ENCODE measurements around the gene SLC29A1.

Gene SLC29A1

DNA sequence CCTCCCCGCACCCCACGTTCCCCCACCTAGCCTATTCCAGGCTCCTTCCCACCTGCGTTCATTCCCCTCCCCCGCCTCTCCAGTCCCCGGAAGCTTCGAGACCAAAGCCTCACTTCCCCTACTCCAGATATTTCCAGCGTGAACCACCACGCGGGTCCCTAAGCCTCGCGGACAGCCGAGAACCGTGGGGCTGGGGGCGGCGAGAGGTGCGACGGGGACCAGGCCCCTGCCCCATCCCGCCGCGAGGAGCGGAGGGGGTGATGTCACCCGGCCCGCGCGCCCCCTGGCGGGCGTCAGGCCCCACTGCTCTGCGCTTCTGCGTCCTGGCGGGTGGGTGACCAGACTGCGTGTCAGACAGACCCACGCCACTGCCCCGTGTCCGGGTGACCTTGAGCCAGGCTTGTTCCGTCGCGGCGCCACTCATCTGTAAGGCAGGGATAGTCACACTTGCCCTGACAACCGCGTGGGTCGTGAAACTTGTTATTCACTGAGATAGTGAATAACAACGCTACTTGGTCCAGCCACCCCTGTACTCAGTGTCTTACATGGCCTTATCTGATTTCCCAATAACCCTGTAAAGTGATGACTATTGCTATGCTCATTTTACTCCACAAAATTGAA is 14.5 kb downstream of the SLC29A1 start:
- no peak for DNase-seq

DNA sequence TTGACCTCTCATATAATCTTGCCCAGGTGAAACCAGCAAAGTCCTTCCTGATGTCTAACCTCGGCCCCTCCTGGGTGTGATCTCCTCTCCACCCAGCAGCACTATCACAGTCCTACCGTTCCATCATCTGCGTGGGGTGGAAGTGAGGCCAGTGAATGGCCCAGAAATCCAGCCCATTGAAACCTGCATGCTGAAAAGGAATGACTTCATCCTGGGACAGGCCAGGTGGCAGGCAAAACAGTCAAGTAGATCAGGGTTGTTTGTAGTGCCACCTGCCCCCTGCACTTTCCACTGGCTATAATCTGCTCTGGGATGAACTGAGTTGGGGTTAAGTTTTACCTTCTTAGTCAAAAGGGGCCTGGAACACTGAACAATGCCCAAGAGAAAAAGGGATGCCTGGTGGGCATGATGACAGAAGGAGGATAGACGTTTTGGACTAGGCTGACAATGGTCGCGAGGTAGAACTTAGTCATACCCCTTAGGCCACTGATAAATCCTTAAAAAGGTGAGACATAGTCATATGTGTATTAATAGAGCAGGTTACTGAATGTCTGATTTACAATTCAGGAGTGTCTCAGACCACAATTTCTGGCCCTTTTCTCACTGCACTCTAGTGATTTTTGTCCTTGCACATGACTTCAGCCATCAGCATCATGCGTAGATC is 15.4 kb downstream of the SLC29A1 start:
- no peak for DNase-seq

DNA sequence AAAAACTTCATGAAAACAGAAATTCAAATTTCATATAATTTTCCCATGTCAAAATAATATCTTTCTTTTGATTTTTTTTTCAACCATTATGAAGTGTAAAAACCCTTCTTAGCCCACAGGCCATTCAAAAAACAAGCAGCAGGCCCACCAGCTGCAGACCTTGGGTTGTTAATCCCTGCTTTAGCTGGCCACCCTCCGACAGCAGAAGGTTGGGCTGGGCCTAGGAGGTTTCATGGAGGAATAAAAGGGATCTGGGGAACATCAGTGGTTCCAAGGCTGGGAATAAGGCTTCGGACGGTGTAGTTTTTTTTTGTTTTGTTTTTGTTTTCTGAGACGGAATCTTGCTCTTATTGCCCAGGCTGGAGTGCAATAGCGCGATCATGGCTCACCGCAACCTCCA is 19.9 kb downstream of the SLC29A1 start:
- DNase-seq, result no peak

DNA sequence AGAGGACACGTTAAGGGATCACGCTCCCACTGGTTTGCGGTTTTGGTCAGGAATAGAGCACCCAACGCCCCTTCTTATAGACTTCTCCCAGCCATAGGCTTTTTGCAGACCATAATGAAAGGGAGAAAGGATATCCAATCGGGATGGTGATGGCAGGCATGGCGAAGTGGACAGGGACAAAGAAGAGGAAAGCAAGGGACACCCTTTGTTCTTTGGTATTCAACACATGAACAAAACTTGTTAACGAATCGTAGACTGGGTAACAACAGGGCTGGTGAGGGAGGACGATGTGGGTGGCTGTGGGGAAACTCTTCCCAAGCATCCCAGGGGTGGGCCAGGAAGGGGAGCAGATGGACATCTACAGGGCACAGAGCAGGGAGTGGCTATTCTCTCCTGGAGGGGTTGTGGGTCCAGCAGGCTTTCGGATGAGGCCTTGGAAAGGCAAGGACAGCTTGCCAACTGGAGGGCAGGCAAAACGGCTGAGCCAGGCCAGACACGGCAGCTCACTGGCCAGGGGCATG is 22.1 kb downstream of the SLC29A1 start:
- no peak for DNase-seq

DNA sequence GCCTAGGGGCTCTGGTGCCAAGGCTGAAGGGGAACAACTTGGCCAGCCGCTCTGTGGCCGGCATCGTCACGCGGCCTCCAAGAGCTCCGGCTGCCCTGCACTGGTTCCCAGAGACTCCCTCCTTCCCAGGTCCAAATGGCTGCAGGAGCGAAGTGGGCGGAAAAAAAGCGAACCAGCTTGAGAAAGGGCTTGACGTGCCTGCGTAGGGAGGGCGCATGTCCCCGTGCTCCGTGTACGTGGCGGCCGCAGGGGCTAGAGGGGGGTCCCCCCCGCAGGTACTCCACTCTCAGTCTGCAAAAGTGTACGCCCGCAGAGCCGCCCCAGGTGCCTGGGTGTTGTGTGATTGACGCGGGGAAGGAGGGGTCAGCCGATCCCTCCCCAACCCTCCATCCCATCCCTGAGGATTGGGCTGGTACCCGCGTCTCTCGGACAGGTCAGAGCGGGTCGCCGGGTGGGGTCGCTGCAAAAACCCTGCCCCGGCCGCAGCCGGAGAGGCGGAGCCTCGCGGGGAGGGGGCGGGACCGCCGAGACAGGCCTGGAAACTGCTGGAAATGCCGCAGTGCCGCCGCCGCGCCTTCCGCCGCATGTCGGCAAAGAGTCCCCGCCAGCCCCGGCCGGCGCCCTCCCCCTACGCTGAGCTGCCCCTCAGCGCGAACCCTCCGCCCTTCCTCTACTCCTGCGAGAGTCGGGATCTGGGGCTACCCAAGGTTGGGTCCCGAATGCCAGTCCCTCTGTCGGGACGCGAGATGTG is 22.7 kb downstream of the SLC29A1 start:
- DNase-seq, result peak; percentile 60

DNA sequence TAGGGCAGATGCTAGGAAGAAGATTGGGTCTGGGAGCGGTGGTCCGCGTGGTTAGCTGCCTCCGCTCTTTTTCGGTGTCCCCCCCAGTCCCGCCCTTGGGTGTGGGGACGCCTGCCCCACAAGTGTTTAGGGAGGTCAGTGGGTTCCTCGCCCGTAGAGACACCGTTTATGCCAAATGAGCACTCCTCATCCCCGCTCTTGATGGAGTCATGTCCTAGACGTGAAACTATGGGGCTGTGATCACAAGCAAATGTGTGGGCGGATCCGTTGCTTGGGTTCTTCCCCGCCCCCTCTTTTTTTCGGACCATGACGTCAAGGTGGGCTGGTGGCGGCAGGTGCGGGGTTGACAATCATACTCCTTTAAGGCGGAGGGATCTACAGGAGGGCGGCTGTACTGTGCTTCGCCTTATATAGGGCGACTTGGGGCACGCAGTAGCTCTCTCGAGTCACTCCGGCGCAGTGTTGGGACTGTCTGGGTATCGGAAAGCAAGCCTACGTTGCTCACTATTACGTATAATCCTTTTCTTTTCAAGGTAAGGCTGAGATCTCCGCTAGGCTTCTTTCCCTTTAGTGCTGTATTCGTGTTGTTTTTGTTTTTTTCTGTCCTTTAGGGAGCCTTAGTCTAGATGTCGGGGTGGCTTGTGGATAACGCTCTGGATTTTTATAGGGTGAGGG is 23.4 kb downstream of the SLC29A1 start, which contains the start of gene HSP90AB1:
Gene HSP90AB1, plus strand, starts transcription at position 439 of the 675 bp plus-strand sequence. CDS start 1,529 bp downstream, outside the sequence.
- DNase-seq, result peak; percentile 94

DNA sequence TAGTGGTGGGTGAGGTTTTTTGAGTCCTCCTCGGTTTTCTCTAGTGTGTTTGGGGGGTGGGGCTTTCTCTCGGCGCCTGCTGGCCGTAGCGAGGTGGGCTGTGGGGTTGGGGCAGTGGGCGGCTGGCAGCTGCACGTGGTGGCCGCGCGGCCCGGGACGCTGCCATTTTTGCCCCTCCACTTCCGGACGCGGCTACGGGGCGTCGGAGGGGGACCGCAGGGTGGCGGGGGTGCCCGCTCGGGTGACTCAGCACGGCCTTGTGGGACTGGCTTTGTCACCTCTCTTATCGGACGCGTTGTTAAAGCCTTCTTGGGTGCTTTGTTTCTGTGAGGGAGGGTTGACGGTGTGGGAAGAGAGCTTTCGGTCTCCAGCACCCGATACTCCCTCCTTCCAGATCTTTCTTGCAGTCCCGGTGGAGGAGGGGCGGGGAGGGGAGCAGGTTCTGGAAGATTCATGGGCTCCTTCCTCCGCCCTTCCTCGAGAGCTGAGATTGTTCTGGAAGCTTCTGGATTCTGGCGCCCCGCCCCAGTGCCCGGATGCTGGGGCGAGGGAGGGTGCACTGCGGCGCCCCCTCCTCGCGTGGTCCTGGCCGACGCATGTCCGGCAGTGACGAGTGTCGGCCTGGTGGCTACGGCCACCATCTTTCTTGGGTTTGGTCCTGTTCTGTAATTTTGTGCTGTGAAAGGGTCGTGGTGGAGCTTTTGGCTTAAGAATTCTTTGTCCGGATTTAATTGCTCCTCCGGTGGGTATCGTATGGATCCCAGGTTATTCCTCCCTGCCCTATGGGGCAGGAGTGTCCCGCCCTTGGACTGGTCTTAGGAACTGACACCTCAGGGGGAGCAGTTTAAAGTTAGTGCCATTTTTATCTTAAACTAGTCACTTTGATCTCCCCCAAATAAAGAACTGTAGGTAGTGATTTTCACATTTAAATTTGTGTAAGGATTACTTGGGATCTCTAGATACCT is 24.2 kb downstream of the SLC29A1 start:
- peak; percentile 46 for DNase-seq

DNA sequence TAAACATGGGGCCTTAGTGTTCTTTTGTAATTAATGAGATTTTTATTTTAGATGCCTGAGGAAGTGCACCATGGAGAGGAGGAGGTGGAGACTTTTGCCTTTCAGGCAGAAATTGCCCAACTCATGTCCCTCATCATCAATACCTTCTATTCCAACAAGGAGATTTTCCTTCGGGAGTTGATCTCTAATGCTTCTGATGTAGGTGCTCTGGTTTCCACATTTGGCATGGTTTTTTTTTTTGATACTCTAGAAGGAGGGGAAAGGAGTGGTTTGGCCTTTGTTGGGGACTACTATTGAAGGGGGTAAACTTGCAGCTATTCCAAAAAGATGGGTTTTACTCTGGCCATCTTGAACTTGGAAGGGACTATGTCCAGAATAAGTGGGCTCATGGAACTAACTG is 25.2 kb downstream of the SLC29A1 start:
- DNase-seq, result no peak

DNA sequence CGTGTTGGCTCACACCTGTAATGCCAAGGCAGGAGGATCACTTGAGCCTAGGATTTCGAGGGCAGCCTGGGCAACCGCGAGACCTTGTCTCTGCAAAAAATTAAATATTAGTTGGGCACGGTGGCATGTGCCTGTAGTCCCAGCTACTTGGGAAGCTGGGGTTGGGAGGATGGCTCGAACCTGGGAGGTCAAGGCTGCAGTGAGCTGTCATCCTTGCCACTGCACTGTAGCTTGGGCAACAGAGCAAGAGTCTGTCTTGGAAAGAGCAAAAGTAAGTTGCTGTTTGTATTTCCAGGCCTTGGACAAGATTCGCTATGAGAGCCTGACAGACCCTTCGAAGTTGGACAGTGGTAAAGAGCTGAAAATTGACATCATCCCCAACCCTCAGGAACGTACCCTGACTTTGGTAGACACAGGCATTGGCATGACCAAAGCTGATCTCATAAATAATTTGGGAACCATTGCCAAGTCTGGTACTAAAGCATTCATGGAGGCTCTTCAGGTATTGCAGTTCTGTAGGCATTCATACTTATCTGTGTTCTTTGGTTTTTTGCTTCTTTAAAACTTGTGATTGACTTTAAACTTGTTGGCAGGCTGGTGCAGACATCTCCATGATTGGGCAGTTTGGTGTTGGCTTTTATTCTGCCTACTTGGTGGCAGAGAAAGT is 25.8 kb downstream of the SLC29A1 start:
- DNase-seq, result no peak

DNA sequence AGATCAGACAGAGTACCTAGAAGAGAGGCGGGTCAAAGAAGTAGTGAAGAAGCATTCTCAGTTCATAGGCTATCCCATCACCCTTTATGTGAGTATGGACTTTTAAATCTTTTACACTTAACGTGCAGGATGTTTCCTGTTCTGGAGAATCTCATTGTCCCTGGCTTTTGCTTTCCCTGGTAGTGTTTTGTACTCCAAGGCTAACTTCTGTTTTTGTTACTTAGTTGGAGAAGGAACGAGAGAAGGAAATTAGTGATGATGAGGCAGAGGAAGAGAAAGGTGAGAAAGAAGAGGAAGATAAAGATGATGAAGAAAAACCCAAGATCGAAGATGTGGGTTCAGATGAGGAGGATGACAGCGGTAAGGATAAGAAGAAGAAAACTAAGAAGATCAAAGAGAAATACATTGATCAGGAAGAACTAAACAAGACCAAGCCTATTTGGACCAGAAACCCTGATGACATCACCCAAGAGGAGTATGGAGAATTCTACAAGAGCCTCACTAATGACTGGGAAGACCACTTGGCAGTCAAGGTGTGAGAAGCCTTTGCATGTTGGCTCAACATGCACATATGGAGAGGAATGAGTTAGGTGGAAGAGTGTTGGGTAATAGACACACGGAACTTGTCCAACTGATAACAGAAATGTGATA is 26.8 kb downstream of the SLC29A1 start:
- DNase-seq, result no peak

DNA sequence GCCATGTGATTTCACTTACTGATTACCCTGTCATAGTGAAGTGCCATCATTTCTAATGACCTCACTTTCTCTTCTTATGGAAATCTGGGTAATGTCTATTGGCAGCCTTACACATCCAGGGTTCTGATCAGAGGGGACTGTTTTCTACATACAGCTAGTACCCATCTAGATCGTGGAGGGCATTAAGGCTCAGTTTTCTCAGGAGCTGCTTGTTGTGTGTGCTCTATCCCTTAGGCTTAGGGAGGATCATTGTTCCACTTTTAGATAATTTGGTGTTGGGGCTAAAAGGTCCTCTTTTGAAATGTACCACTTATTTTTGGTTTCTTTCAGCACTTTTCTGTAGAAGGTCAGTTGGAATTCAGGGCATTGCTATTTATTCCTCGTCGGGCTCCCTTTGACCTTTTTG is 27.3 kb downstream of the SLC29A1 start:
- no peak for DNase-seq

DNA sequence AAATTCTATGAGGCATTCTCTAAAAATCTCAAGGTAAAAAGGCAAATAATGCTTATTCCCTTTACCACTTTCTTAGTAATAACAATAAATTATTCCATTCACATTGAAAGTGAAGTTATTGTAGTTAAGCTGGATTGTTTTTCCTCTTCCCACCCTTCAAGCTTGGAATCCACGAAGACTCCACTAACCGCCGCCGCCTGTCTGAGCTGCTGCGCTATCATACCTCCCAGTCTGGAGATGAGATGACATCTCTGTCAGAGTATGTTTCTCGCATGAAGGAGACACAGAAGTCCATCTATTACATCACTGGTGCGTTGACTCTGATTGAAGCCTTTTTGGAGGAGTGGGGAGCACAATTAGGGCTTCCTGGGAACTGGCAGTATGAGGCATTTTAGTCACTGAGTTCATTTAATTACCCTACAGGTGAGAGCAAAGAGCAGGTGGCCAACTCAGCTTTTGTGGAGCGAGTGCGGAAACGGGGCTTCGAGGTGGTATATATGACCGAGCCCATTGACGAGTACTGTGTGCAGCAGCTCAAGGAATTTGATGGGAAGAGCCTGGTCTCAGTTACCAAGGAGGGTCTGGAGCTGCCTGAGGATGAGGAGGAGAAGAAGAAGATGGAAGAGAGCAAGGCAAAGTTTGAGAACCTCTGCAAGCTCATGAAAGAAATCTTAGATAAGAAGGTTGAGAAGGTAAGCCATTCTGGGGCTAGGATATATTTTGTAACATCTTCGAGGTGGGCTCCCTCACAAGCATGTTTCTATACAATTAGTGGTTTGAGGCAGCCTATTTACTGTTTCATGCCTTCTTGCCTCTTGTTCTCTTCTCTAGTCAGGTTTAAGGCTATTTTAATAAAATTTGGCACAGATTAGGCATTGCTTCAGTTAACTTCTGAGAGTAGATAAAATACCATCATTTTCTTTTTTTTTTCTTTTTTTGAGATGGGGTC is 28.5 kb downstream of the SLC29A1 start:
- no peak for DNase-seq

DNA sequence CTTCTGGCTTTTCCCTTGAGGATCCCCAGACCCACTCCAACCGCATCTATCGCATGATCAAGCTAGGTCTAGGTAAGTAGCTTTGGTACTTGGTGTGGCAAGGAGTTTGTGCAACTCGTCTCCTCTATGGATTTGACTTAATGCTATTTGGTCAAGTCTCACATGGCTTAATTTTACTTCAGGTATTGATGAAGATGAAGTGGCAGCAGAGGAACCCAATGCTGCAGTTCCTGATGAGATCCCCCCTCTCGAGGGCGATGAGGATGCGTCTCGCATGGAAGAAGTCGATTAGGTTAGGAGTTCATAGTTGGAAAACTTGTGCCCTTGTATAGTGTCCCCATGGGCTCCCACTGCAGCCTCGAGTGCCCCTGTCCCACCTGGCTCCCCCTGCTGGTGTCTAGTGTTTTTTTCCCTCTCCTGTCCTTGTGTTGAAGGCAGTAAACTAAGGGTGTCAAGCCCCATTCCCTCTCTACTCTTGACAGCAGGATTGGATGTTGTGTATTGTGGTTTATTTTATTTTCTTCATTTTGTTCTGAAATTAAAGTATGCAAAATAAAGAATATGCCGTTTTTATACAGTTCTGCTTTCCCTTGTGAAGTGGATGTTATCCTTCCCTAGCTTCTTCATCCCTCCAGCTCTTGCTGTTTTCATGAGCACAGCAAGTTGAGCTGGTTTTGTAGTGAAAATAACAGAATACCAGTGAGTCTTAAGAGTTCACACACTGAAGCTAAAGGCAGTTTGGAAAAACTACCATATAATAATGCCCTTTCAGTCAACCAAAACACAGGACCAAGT is 30.1 kb downstream of the SLC29A1 start:
- peak; percentile 38 for DNase-seq

DNA sequence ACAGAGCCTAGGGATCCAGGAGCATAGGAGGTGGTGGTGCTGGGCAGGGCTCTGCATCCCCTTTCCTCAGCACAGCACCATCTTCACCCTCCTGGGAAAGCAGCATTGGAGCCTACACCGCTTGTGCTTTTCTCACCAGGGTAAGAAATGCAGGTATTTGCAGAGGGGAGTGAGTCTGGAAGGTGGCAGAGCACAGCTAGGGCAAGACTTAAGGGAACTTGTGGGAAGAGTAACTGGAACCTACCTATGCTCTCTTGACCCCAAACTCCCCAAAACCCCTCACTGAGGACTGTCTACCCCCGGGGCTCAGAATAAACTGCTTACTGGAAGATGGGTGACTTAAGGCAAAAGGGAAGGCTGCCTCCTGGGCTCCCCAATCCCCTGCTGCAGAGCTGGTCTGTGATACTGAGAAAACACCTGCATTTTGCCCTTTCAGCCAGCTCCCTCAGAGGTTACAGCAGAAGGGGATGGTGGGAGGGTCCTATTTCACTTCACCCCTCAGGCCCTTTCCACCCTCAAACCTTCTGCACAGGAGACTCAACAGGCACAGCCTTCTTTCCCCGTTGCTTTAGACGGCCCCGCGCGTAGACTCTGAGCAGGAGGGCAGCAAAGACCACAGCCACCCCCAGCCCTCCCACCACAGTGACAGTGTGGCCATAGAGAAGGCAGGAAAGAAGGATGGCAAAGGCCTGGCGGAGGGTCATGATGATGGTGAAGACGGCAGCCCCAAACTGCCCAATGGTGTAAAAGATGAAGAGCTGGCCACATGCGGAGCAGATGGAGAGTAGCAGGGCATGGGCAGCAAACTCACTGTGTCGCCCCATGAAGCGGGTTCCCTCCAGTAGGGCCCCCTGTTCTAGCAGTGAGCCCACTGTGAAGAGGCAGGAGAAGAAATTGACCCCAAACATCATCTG is 31.1 kb downstream of the SLC29A1 start:
- no peak for DNase-seq

DNA sequence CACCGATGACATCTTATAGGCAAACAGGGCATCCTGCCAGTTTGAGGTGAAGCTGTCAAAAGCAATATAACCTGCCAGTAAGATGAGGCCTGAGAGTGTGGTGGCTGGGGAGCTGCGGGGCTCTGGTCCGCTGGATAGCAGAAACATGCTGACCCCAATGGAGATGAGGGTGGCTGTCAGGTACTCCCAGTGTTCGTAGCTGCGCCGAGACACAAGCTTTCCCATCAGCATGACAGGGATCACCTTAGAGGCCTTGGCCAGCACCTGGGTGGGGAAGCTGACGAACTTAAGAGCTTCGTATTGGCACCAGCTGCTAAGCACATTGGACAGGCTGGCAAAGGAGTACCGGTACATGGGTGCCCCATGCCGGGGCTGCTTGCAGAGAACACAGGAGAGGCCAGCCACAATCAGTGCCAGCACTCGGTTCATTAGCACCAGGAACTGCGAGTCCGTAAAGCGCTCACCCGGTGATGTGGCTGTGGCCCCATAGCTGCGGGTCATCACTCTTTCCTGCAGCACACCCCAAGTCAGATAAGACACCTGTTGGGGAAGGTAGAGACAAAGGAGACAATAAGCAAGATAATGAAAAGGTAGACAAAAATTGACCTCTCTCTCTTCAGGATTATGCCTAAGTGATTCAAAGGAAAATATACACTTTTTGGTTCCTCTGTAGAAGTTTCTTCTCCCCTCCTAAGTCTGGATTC is 31.9 kb downstream of the SLC29A1 start:
- no peak for DNase-seq

DNA sequence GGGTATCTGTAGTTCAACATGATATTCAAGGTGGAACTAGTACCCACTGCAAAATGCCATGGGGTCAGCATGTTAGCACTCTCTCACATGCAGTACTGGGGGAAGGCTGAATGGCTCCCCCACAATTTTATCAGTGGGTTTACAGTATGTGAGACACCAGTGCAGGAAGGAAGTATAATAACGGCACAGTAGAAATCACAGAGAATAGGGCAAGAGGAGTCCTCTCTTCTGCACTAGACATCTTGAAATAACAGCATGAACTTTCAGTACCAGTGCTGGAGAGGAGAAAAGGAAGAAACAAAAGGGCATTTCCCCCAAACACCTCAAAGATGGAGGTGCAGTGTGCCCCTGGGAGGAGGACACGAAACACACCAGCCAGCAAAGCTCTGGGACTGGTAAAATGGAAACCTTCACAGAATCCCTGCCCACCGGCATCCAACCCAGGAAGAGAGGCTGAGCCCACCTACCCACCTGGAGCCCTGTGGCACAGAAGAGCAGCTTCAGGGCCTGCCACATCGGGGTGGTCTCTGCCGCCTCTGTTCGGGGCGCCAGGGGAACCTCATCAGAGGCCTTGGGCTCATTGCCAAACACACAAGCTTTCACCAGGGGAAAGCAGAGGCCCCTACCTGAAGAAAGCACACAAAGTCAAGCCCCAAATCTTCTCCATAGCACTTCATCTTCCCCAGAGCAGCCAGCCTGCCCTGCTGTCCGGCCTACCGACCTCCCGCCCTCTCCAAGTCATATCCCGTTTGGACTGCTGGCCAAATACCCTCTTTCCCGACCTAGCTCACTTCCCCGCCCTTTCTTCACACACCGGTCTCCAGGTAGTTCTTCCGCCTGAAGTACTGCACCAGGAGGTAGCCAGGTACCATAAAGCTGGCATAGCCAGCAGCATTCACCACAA is 32.7 kb downstream of the SLC29A1 start:
- DNase-seq, result no peak
